ENCODE results near the gene CMTM2. TPM values are rescaled to one million over a fixed set of nuclear protein-coding genes. Genes with fewer than 3 reads are reported as not detected.

CMTM2 gene
- total and polyA plus RNA-seq, 2 experiments from 2014 or later = 0.88 TPM; not detected in 1

- H3K4me1 ChIP-seq (ENCODE audit: low read depth) = peaks cover 20% of the 10 kb centered on the region
- no peak overlapping the region for H3K27ac ChIP-seq
- H3K4me3 ChIP-seq = no peak overlapping the region
- H3K9me3 ChIP-seq (ENCODE audit: low read depth) = no peaks in the 10 kb centered on the region
- TF ChIP-seq, protein P1, sequence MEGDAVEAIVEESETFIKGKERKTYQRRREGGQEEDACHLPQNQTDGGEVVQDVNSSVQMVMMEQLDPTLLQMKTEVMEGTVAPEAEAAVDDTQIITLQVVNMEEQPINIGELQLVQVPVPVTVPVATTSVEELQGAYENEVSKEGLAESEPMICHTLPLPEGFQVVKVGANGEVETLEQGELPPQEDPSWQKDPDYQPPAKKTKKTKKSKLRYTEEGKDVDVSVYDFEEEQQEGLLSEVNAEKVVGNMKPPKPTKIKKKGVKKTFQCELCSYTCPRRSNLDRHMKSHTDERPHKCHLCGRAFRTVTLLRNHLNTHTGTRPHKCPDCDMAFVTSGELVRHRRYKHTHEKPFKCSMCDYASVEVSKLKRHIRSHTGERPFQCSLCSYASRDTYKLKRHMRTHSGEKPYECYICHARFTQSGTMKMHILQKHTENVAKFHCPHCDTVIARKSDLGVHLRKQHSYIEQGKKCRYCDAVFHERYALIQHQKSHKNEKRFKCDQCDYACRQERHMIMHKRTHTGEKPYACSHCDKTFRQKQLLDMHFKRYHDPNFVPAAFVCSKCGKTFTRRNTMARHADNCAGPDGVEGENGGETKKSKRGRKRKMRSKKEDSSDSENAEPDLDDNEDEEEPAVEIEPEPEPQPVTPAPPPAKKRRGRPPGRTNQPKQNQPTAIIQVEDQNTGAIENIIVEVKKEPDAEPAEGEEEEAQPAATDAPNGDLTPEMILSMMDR (IDR thresholded peaks at IDR 0.05; ENCODE audit: low read depth, low read length) = peak; percentile 20
- peak in 1 of 2 donors; percentile 27 for DNase-seq (ENCODE audit: low read depth in 1 of 2, low spot score in 1 of 2)
- H3K36me3 ChIP-seq = no peaks in the 10 kb centered on the region
- H3K27me3 ChIP-seq = no peaks in the 10 kb centered on the region
Observed at GRCh38 chr16:66551348-66551759, 27.9 kb upstream of the CMTM2 start.

DNA sequence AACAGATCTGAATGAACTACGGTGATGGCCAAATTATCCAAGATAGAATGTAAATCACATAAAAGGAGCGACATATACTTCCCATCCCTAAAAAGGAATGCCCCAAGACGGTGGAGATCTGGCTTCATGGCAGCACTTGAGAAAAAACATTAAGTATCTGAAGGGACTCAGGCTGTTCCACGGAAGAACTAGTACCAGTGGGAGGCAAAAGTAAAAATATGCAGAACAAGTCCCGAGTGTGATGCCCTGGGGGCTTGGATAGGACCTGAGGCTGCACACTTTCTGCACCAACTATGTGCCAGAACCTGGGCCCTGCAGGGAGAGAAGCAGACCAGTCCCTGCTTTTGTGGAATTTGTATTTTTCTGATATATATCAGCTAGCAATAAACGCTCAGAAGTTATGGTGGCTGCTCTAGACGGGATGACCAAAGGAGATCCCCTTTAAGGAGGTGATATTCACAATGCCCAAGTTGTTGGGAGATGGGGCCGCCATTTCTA, 27.4 kb upstream of the CMTM2 start:
- Histone ChIP-seq H3K36me3 (no peaks in the 10 kb centered on the region), H3K27me3 (no peaks in the 10 kb centered on the region), H3K9me3 (ENCODE audit: low read depth) (no peaks in the 10 kb centered on the region), H3K4me3 (peak overlapping the region; percentile 23), H3K4me1 (ENCODE audit: low read depth) (peaks cover 20% of the 10 kb centered on the region), H3K27ac (peak overlapping the region; percentile 82)
- TF ChIP-seq, protein P1 (IDR thresholded peaks at IDR 0.05; ENCODE audit: low read depth, low read length) = no peak
- no peak for DNase-seq (ENCODE audit: low read depth in 1 of 2, low spot score in 1 of 2)

DNA sequence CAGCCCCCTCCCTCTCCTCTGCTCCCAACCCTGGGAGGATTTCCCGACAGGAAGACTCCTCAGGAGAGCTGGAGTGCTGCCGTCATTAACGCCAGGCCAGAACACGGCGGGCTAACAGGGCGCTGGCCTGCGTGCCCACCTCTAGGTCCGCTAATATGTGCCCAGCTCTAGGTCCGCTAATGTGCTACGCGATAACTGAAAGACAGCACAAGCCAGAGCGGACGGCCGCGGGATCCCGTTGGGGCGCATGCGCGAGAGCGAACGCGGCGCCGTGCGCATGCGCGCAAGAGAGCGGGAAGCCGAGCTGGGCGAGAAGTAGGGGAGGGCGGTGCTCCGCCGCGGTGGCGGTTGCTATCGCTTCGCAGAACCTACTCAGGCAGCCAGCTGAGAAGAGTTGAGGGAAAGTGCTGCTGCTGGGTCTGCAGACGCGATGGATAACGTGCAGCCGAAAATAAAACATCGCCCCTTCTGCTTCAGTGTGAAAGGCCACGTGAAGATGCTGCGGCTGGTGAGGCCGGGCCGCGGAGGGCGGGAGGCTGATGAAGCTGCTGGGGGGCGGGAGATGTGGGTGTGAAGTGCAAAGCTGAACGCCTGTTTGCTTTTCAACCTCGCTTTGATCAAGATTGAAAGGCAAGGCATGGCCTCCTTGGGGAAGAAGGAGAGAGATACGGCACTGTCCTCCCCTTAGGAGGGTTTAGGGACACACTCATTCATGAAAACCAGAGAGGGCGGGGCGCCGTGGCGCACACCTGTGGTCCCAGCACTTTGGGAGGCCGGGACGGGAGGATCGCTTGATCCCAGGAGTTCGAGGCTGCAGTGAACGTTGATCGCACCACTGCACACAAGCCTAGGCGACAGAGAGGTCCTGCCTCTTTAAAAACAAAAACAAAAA, 26.7 kb upstream of the CMTM2 start, which contains the start of gene CKLF:
TSS of gene CKLF (plus strand) at position 291 of the 892 bp plus-strand sequence. CDS start at position 431, 140 bp downstream.
- H3K4me1 ChIP-seq (ENCODE audit: low read depth) = peaks cover 20% of the 10 kb centered on the region
- TF ChIP-seq, protein P1 (IDR thresholded peaks at IDR 0.05; ENCODE audit: low read depth, low read length) = no peak
- DNase-seq (ENCODE audit: low read depth in 1 of 2, low spot score in 1 of 2) = peak; percentile 90 to 92
- H3K27me3 ChIP-seq = no peaks in the 10 kb centered on the region
- no peaks in the 10 kb centered on the region for H3K36me3 ChIP-seq
- H3K9me3 ChIP-seq (ENCODE audit: low read depth) = no peaks in the 10 kb centered on the region
- peak within 1 kb of the TSS; percentile 82 for H3K27ac ChIP-seq
- H3K4me3 ChIP-seq = peak within 1 kb of the TSS; percentile 23

- no peak overlapping the region for H3K4me3 ChIP-seq
- TF ChIP-seq, protein P1 (IDR thresholded peaks at IDR 0.05; ENCODE audit: low read depth, low read length) = no peak
- no peaks in the 10 kb centered on the region for H3K27me3 ChIP-seq
- DNase-seq (ENCODE audit: low read depth in 1 of 2, low spot score in 1 of 2) = no peak
- no peaks in the 10 kb centered on the region for H3K9me3 ChIP-seq (ENCODE audit: low read depth)
- peaks cover 18% of the 10 kb centered on the region for H3K4me1 ChIP-seq (ENCODE audit: low read depth)
- no peaks in the 10 kb centered on the region for H3K36me3 ChIP-seq
- no peak overlapping the region for H3K27ac ChIP-seq
Observed at GRCh38 chr16:66553223-66553622, 26.0 kb upstream of the CMTM2 start.

DNA sequence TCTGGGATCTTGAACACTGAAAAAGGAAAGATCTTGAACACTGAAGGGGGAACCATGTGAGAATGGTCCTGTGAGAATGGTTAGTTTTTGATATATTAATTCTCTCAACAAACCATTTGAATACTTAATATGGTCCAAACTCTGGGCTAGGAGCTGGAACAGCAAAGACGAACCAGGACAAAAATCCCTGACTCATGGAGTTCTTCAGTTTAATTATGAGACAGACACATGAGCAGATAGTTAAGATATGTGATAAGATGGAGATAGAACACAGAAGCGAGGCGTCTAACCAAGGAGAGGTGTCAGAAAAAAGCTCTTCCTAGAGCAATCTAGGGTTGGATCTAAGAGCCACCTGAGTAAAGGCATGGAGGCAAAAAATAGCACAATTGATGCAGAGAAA, 25.2 kb upstream of the CMTM2 start:
- DNase-seq (ENCODE audit: low read depth in 1 of 2, low spot score in 1 of 2) = no peak
- no peak overlapping the region for H3K27ac ChIP-seq
- TF ChIP-seq, protein P1 (IDR thresholded peaks at IDR 0.05; ENCODE audit: low read depth, low read length) = no peak
- H3K9me3 ChIP-seq (ENCODE audit: low read depth) = no peaks in the 10 kb centered on the region
- H3K36me3 ChIP-seq = no peaks in the 10 kb centered on the region
- H3K4me1 ChIP-seq (ENCODE audit: low read depth) = peaks cover 10% of the 10 kb centered on the region
- no peaks in the 10 kb centered on the region for H3K27me3 ChIP-seq
- H3K4me3 ChIP-seq = no peak overlapping the region

All from cardiac muscle cell (in vitro differentiated cells and primary cell).